CD4-positive, alpha-beta T cell treated with Interleukin-21 for 1 hour (primary cell): ENCODE results near the gene ELP5.

Experiments used
- DNase-seq: peaks from one replicate; pipeline ENCODE4 v3.0.0-alpha.2; 2020

Gene ELP5

GRCh38 chr17:7219812-7220592 is 32.0 kb upstream of the ELP5 start, which contains the start of the genes ACADVL and DLG4:
TSS of gene ACADVL (plus strand) at chr17:7219938. CDS start at chr17:7219985, 47 bp downstream.
TSS of gene DLG4 (minus strand) at chr17:7219836.
- DNase-seq = peak; percentile 80

GRCh38 chr17:7220593-7221277 is 31.3 kb upstream of the ELP5 start:
- peak; percentile 69 for DNase-seq

- no peak for DNase-seq
Measured at GRCh38 chr17:7221278-7222092, 30.5 kb upstream of the ELP5 start.

GRCh38 chr17:7222093-7222971 is 29.7 kb upstream of the ELP5 start:
- DNase-seq = no peak

GRCh38 chr17:7222972-7223292 is 29.1 kb upstream of the ELP5 start:
- DNase-seq = no peak

- DNase-seq = no peak
Measured at GRCh38 chr17:7223375-7223774, 28.6 kb upstream of the ELP5 start.

GRCh38 chr17:7224110-7224509 is 27.9 kb upstream of the ELP5 start:
- no peak for DNase-seq

GRCh38 chr17:7224661-7225111 is 27.3 kb upstream of the ELP5 start:
- DNase-seq = no peak

GRCh38 chr17:7225711-7226331 is 26.2 kb upstream of the ELP5 start:
- no peak for DNase-seq

- DNase-seq = no peak
Measured at GRCh38 chr17:7226721-7227710, 25.0 kb upstream of the ELP5 start.

- DNase-seq = no peak
Measured at GRCh38 chr17:7228920-7229319, 23.1 kb upstream of the ELP5 start.

GRCh38 chr17:7229504-7229903 is 22.5 kb upstream of the ELP5 start:
- DNase-seq = no peak

GRCh38 chr17:7232114-7232513 is 19.9 kb upstream of the ELP5 start:
- no peak for DNase-seq

- no peak for DNase-seq
Measured at GRCh38 chr17:7233701-7234082, 18.3 kb upstream of the ELP5 start.

- DNase-seq = peak; percentile 96
Measured at GRCh38 chr17:7234083-7234951, 17.7 kb upstream of the ELP5 start, which contains the start of gene DVL2. TSS of gene DVL2 (minus strand) at chr17:7234517. CDS start at chr17:7234262, 255 bp downstream.

GRCh38 chr17:7235693-7236665 is 16.0 kb upstream of the ELP5 start:
- DNase-seq = no peak

- DNase-seq = no peak
Measured at GRCh38 chr17:7236808-7237207, 15.2 kb upstream of the ELP5 start.

GRCh38 chr17:7237266-7237760 is 14.7 kb upstream of the ELP5 start:
- DNase-seq = no peak
